DMS 273 (cell line): ENCODE measurements around the gene TBX3.

Experiments used
- DNase-seq: peaks from one replicate; lab custom pipeline; 2025; ENCODE audit not compliant: unreplicated experiment; lab: John Stamatoyannopoulos, UW

TBX3 gene

GRCh38 chr12:114696443-114697242, 12.7 kb upstream of the TBX3 start:
- DNase-seq: no peak

- DNase-seq: no peak
These were observed 11.3 kb upstream of the TBX3 start for GRCh38 chr12:114695305-114695592.

GRCh38 chr12:114694436-114695304, 10.7 kb upstream of the TBX3 start:
- DNase-seq: no peak

GRCh38 chr12:114693532-114693931, 9.6 kb upstream of the TBX3 start:
- no peak for DNase-seq

GRCh38 chr12:114693059-114693531, 9.1 kb upstream of the TBX3 start:
- no peak for DNase-seq

GRCh38 chr12:114692186-114693058, 8.4 kb upstream of the TBX3 start:
- DNase-seq: no peak

GRCh38 chr12:114691763-114692185, 7.8 kb upstream of the TBX3 start:
- no peak for DNase-seq

GRCh38 chr12:114691196-114691595, 7.2 kb upstream of the TBX3 start:
- no peak for DNase-seq

- DNase-seq: no peak
These were observed 6.5 kb upstream of the TBX3 start for GRCh38 chr12:114690267-114691135.

- DNase-seq: no peak
These were observed 5.4 kb upstream of the TBX3 start for GRCh38 chr12:114689075-114689994.

- no peak for DNase-seq
These were observed 4.4 kb upstream of the TBX3 start for GRCh38 chr12:114688256-114688845.

- no peak for DNase-seq
These were observed 3.8 kb upstream of the TBX3 start for GRCh38 chr12:114687802-114688201.

GRCh38 chr12:114686773-114687500, 3.0 kb upstream of the TBX3 start:
- no peak for DNase-seq

GRCh38 chr12:114686426-114686772, 2.4 kb upstream of the TBX3 start:
- DNase-seq: no peak

- DNase-seq: no peak
These were observed 1.9 kb upstream of the TBX3 start for GRCh38 chr12:114685869-114686268.

- no peak for DNase-seq
These were observed 1.4 kb upstream of the TBX3 start for GRCh38 chr12:114685320-114685781.

- DNase-seq: no peak
These were observed 897 bp upstream of the TBX3 start for GRCh38 chr12:114684870-114685273.

GRCh38 chr12:114683709-114684097, 272 bp downstream of the TBX3 start:
- DNase-seq: no peak
